DND-41 (cell line): Measurements from ENCODE around the gene CDCA5.

Source experiments
- ATAC-seq: fragments of 200-7000 bp; cut with Tn5 transposase; 3 replicates; pipeline ENCODE4 v1.9.1; 2021; ENCODE audit warnings: low read depth; ENCODE audit not compliant: insufficient read depth
- DNase-seq: peaks from one replicate; pipeline ENCODE4 v3.0.0-alpha.2; 2020
- H2AFZ ChIP-seq: 2 replicates; pipeline ENCODE4 v1.6.0; 2012; ENCODE audit warnings: low read depth, low read length
- H3K27ac ChIP-seq: 2 replicates; pipeline ENCODE4 v1.5.1; 2012; ENCODE audit warnings: low read length, inconsistent platforms
- H3K27me3 ChIP-seq: fragments of 200-600 bp; sonication (generic); 2 replicates; pipeline ENCODE4 v1.6.0; 2012; ENCODE audit warnings: low read length, mild to moderate bottlenecking, inconsistent platforms; ENCODE audit not compliant: insufficient read depth, poor library complexity
- H3K36me3 ChIP-seq: 2 replicates; pipeline ENCODE4 v1.5.1; 2012; ENCODE audit warnings: low read length, inconsistent platforms; ENCODE audit not compliant: insufficient read depth
- H3K4me1 ChIP-seq: 2 replicates; pipeline ENCODE4 v1.5.1; 2012; ENCODE audit warnings: mild to moderate bottlenecking, low read length; ENCODE audit not compliant: insufficient read depth
- H3K4me2 ChIP-seq: 2 replicates; pipeline ENCODE4 v1.6.0; 2012; ENCODE audit warnings: mild to moderate bottlenecking, moderate library complexity, low read length, inconsistent platforms; ENCODE audit not compliant: insufficient read depth
- H3K4me3 ChIP-seq, 2 experiments: fragments of 200-600 bp in 1 of 2; shearing (Covaris generic) in 1 of 2; 2 replicates each; pipeline ENCODE4 v1.5.1; 2012 to 2016; ENCODE audit warnings: inconsistent platforms in 2 of 2, low read length in 2 of 2, mild to moderate bottlenecking in 2 of 2, low read depth in 1 of 2, moderate library complexity in 1 of 2
- H3K79me2 ChIP-seq: 2 replicates; pipeline ENCODE4 v1.6.0; 2012; ENCODE audit warnings: low read length, inconsistent platforms; ENCODE audit not compliant: insufficient read depth
- H3K9ac ChIP-seq: 2 replicates; pipeline ENCODE4 v1.6.0; 2012; ENCODE audit warnings: low read depth, mild to moderate bottlenecking, inconsistent platforms, low read length, moderate library complexity
- H3K9me3 ChIP-seq: 2 replicates; pipeline ENCODE4 v1.5.1; 2012; ENCODE audit warnings: low read length, moderate library complexity, mild to moderate bottlenecking, inconsistent platforms; ENCODE audit not compliant: insufficient read depth, severe bottlenecking
- H4K20me1 ChIP-seq: 2 replicates; pipeline ENCODE4 v1.6.0; 2012; ENCODE audit warnings: low read length; ENCODE audit not compliant: insufficient read depth
- CTCF ChIP-seq: IDR thresholded peaks from 2 replicates; pipeline ENCODE4 v1.5.1; 2012; ENCODE audit warnings: borderline replicate concordance, low read length, moderate library complexity, mild to moderate bottlenecking; ENCODE audit not compliant: poor library complexity, severe bottlenecking; ENCODE audit errors: extremely low read depth
- EZH2 ChIP-seq: IDR thresholded peaks from 3 replicates; pipeline ENCODE4 v1.6.1; 2012; ENCODE audit warnings: borderline replicate concordance, low read depth, mild to moderate bottlenecking, moderate library complexity, low read length, inconsistent platforms; ENCODE audit not compliant: severe bottlenecking

CDCA5 gene

GRCh38 chr11:65064847-65065240 lies 19.0 kb downstream of the CDCA5 start:
- H3K36me3 ChIP-seq = no peaks in the 10 kb centered on the region
- TF ChIP-seq EZH2 = no peak
- TF ChIP-seq CTCF = no peak
- H3K4me2 ChIP-seq = no peak overlapping the region
- no peaks in the 10 kb centered on the region for H3K79me2 ChIP-seq
- H3K27me3 ChIP-seq = no peaks in the 10 kb centered on the region
- DNase-seq = no peak
- no peaks in the 10 kb centered on the region for H3K9me3 ChIP-seq
- no peak overlapping the region for H2AFZ ChIP-seq
- H4K20me1 ChIP-seq = no peaks in the 10 kb centered on the region
- no peak overlapping the region for H3K27ac ChIP-seq
- no peak for ATAC-seq
- no peak overlapping the region for H3K9ac ChIP-seq
- H3K4me3 ChIP-seq = no peak overlapping the region
- no peaks in the 10 kb centered on the region for H3K4me1 ChIP-seq

- no peaks in the 10 kb centered on the region for H3K79me2 ChIP-seq
- no peak overlapping the region for H3K27ac ChIP-seq
- H3K36me3 ChIP-seq = no peaks in the 10 kb centered on the region
- H3K4me2 ChIP-seq = no peak overlapping the region
- no peak for TF ChIP-seq CTCF
- TF ChIP-seq EZH2 = no peak
- no peaks in the 10 kb centered on the region for H4K20me1 ChIP-seq
- ATAC-seq = no peak; the same call in 2 of the 3 replicates
- H3K4me1 ChIP-seq = no peaks in the 10 kb centered on the region
- H3K4me3 ChIP-seq = no peak overlapping the region
- no peak for DNase-seq
- H2AFZ ChIP-seq = no peak overlapping the region
- no peaks in the 10 kb centered on the region for H3K27me3 ChIP-seq
- no peak overlapping the region for H3K9ac ChIP-seq
- H3K9me3 ChIP-seq = no peaks in the 10 kb centered on the region
Measured at GRCh38 chr11:65063532-65063931, 20.3 kb downstream of the CDCA5 start.

GRCh38 chr11:65060913-65061408 lies 22.9 kb downstream of the CDCA5 start:
- H3K9me3 ChIP-seq = no peaks in the 10 kb centered on the region
- H3K79me2 ChIP-seq = no peaks in the 10 kb centered on the region
- TF ChIP-seq EZH2 = no peak
- peak; percentile 11 for TF ChIP-seq CTCF
- ATAC-seq = no peak
- no peak for DNase-seq
- no peak overlapping the region for H3K4me3 ChIP-seq
- H3K36me3 ChIP-seq = no peaks in the 10 kb centered on the region
- no peaks in the 10 kb centered on the region for H3K4me1 ChIP-seq
- no peak overlapping the region for H2AFZ ChIP-seq
- H3K27me3 ChIP-seq = no peaks in the 10 kb centered on the region
- no peak overlapping the region for H3K27ac ChIP-seq
- no peak overlapping the region for H3K9ac ChIP-seq
- no peaks in the 10 kb centered on the region for H4K20me1 ChIP-seq
- no peak overlapping the region for H3K4me2 ChIP-seq
